Thyroid gland (tissue), 4 donors: ENCODE measurements around the gene SHISAL1.

Source experiments
- POLR2A ChIP-seq, 2 donors: fragments of 450-650 bp; IDR thresholded peaks; one replicate each; pipeline ENCODE4 v1.6.1; 2017; ENCODE audit warnings: antibody characterized with exemption in 2 of 2, mild to moderate bottlenecking in 2 of 2, moderate library complexity in 1 of 2
- TF ChIP-seq, protein P1 (sequence below), 6 experiments: fragments of 200-600 bp in 3 of 6; fragments of 450-650 bp in 3 of 6; sonication (generic) in 3 of 6; IDR thresholded peaks; one replicate each; pipeline ENCODE4 v1.5.1; 2016 to 2019; ENCODE audit warnings: antibody characterized with exemption in 6 of 6, mild to moderate bottlenecking in 2 of 6, inconsistent platforms in 1 of 6, moderate library complexity in 1 of 6

DNA sequence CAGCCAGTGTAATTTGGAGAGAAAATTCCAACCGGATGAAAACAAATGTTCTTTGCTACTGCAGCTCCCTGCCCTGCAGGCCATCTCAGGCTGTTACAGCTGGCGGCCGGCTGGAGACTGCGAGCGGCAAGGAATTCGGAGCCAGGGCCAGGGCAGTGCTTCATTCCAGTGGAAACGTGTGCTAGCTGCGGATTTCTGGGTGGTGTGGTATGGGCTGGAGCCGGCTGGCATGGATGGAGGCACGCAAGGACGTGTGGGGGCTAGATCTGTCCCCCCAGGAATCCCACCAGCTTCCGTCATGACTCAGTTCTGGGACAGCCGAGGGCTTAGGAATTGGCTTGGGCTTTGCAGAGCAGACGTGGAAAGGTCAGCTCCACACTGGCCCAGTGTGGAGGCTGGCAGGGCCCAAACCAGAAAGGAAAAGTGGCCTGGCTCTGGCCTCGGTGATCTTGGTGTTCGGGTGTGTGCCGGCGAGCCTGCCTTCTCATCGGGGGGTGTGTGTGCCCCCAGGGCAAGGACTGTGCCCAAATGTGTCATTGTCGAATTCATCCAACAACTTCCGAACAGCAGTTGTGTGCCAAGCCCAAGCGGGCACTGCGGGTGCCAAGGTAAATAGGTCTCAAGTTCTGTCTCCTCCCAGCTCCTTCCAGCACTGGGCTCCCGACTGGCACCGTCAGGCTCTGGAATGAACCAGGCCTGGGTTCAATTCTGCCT lies 48.1 kb upstream of the SHISAL1 start:
- TF ChIP-seq, protein P1, sequence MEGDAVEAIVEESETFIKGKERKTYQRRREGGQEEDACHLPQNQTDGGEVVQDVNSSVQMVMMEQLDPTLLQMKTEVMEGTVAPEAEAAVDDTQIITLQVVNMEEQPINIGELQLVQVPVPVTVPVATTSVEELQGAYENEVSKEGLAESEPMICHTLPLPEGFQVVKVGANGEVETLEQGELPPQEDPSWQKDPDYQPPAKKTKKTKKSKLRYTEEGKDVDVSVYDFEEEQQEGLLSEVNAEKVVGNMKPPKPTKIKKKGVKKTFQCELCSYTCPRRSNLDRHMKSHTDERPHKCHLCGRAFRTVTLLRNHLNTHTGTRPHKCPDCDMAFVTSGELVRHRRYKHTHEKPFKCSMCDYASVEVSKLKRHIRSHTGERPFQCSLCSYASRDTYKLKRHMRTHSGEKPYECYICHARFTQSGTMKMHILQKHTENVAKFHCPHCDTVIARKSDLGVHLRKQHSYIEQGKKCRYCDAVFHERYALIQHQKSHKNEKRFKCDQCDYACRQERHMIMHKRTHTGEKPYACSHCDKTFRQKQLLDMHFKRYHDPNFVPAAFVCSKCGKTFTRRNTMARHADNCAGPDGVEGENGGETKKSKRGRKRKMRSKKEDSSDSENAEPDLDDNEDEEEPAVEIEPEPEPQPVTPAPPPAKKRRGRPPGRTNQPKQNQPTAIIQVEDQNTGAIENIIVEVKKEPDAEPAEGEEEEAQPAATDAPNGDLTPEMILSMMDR (IDR thresholded peaks at IDR 0.05): no peak
- TF ChIP-seq POLR2A (IDR thresholded peaks at IDR 0.05): no peak
